Esophagus muscularis mucosa (tissue), 3 donors: ENCODE measurements around the gene RXRA.

Source experiments
- CTCF ChIP-seq, 3 experiments: fragments of 200-600 bp in 2 of 3; fragments of 450-650 bp in 1 of 3; sonication (generic) in 2 of 3; IDR thresholded peaks; one replicate each; pipeline ENCODE4 v1.5.1; 2017 to 2019; ENCODE audit warnings: antibody characterized with exemption in 3 of 3, mild to moderate bottlenecking in 2 of 3, moderate library complexity in 1 of 3
- POLR2A ChIP-seq: fragments of 450-650 bp; IDR thresholded peaks from one replicate; pipeline ENCODE4 v1.6.1; 2017; ENCODE audit warnings: antibody characterized with exemption, moderate library complexity, mild to moderate bottlenecking, low read depth
- POLR2AphosphoS5 ChIP-seq, 2 donors: sonication (generic); formaldehyde crosslinking; IDR thresholded peaks; one replicate each; pipeline ENCODE4 v1.6.1; 2017; ENCODE audit warnings: antibody characterized with exemption in 2 of 2

GRCh38 chr9:134484479-134484878 lies 158.2 kb downstream of the RXRA start:
- TF ChIP-seq CTCF (IDR thresholded peaks at IDR 0.05) (no peak), POLR2A (no peak), POLR2AphosphoS5 (IDR thresholded peaks at IDR 0.05) (no peak)
